ENCODE data around the gene SHD. TPM values are rescaled to one million over a fixed set of nuclear protein-coding genes. Genes with fewer than 3 reads are reported as not detected.

Gene SHD
- total and polyA plus RNA-seq, 11 donors = 0.52 TPM; not detected in 10

DNA sequence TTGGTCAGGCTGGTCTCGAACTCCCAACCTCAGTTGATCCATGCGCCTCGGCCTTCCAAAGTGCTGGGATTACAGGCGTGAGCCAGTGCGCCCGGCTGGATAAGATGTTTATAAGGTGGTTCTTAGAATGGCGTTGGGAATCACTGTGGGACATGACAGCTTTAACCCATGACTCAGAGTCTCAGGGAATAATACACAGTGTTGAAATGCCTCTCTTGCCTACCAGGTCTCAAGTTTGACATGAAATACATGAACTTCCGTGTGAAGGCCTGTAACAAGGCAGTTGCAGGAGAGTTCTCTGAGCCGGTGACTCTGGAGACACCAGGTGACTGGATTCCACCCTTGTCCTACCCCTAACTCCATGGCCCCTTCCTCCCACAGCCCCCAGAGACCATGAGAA is 37.9 kb downstream of the SHD start:
- no peak overlapping the region for H3K27ac ChIP-seq
- ATAC-seq (no peak), DNase-seq (no peak)
- H3K27me3 ChIP-seq = peaks cover 0 to 6% (median 0%) of the 10 kb centered on the region in 9 donors
- TF ChIP-seq, protein P1, sequence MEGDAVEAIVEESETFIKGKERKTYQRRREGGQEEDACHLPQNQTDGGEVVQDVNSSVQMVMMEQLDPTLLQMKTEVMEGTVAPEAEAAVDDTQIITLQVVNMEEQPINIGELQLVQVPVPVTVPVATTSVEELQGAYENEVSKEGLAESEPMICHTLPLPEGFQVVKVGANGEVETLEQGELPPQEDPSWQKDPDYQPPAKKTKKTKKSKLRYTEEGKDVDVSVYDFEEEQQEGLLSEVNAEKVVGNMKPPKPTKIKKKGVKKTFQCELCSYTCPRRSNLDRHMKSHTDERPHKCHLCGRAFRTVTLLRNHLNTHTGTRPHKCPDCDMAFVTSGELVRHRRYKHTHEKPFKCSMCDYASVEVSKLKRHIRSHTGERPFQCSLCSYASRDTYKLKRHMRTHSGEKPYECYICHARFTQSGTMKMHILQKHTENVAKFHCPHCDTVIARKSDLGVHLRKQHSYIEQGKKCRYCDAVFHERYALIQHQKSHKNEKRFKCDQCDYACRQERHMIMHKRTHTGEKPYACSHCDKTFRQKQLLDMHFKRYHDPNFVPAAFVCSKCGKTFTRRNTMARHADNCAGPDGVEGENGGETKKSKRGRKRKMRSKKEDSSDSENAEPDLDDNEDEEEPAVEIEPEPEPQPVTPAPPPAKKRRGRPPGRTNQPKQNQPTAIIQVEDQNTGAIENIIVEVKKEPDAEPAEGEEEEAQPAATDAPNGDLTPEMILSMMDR (IDR thresholded peaks at IDR 0.05) = no peak
- TF ChIP-seq POLR2A (IDR thresholded peaks at IDR 0.05) = no peak
- WGBS, 4 donors = 84 to 93% (median 88%) methylated on average over 9 of the region's 9 CpGs
- peaks cover 0 to 16% (median 0%) of the 10 kb centered on the region in 12 donors for H3K9me3 ChIP-seq
- no peaks in the 10 kb centered on the region for H3K36me3 ChIP-seq
- H3K4me3 ChIP-seq = no peak overlapping the region
- H3K4me1 ChIP-seq = peaks cover 0 to 14% (median 0%) of the 10 kb centered on the region in 12 donors
- intact Hi-C loops (cut with DNase I) = no loop called here

DNA sequence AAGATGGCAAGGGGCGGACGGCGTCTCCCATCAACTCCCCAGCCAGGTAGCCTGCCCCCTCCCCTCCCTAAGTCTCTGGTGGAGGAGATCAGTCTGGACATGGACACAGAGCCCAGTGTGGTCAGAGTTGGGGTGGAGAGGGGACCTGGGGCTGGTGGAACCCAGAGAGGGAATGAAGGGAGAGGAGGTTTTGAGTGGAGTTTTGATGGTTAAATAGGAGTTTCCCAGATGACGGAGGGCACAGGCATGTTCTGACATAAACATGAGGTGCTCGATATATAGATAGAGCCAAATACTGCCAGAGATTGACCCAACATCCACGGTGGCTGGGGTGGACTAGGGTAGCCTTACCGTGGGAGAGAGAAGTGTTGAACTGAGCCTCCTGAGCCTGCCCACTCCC is 39.4 kb downstream of the SHD start:
- no peak for TF ChIP-seq POLR2A (IDR thresholded peaks at IDR 0.05)
- TF ChIP-seq, protein P1 (IDR thresholded peaks at IDR 0.05) = no peak
- ATAC-seq (no peak), DNase-seq (no peak)
- Histone ChIP-seq H3K27ac (no peak overlapping the region), H3K36me3 (no peaks in the 10 kb centered on the region), H3K4me3 (no peak overlapping the region), H3K9me3 (peaks cover 0 to 16% (median 0%) of the 10 kb centered on the region in 12 donors), H3K4me1 (peaks cover 0 to 14% (median 0%) of the 10 kb centered on the region in 12 donors), H3K27me3 (peaks cover 0 to 6% (median 0%) of the 10 kb centered on the region in 9 donors)
- intact Hi-C loops (cut with DNase I) = no loop called here
- 94 to 96% (median 94%) methylated on average over 7 of the region's 7 CpGs for WGBS, 4 donors

DNA sequence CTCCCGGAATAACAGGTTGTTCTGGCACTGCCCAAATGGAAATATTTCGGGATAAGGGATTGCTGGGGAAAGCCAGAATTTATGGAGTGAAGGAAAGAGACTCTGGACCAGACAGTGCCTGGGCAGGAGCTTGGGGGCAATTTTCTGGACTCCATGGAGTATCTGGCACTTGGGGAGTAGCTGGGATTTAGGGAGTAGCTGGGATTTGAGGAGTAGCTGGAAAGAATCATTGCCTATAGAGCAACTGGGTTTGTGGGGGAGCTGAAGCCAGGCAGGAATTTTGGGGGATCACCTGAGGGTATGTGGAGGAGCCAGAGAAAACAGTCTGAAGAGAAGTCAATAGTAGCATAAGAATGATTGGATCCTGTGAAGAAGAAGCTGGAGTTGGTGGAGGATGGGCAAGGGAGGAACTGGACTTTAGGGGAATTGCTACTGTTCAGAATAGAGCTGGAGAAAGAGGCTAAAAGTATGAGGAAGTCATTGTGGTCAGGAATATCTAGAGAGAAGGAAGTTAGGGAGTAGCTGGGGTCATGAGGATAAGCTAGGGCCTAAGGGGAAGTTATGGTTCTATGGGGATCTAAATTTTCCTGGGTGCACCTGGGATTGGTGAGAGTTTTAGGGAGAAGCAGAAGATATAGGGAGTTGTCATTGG is 40.1 kb downstream of the SHD start:
- intact Hi-C loops (cut with DNase I) = no loop called here
- 93 to 98% (median 95%) methylated on average over 2 of the region's 2 CpGs for WGBS, 4 donors
- H3K4me3 ChIP-seq = no peak overlapping the region
- H3K4me1 ChIP-seq = peaks cover 0 to 8% (median 0%) of the 10 kb centered on the region in 12 donors
- TF ChIP-seq, protein P1 (IDR thresholded peaks at IDR 0.05) = no peak
- no peak for TF ChIP-seq POLR2A (IDR thresholded peaks at IDR 0.05)
- ATAC-seq = peak in 1 of 4 donors; percentile 32
- H3K27me3 ChIP-seq = peaks cover 0 to 6% (median 0%) of the 10 kb centered on the region in 9 donors
- no peaks in the 10 kb centered on the region for H3K36me3 ChIP-seq
- no peak for DNase-seq
- peaks cover 0 to 16% (median 0%) of the 10 kb centered on the region in 12 donors for H3K9me3 ChIP-seq
- no peak overlapping the region for H3K27ac ChIP-seq

DNA sequence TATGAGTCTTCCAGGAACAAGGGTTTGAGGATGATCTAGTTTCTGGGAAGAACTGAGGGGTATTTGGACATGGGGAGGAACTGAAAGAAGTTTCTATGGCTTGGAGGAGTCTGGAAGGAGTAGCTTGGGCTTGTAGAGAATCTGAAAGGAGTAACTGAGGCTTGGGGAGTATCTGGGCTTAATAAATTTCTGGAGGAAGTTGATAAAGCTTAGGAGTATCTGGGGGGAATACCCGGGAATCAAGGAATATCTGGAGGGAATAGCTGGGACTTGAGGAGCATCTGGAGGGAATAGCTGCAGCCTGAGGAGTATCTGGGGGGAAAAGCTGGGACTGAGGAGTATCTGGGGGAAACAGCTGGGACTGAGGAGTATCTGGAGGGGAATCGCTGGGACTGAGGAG is 41.4 kb downstream of the SHD start:
- TF ChIP-seq POLR2A (IDR thresholded peaks at IDR 0.05) = no peak
- TF ChIP-seq, protein P1 (IDR thresholded peaks at IDR 0.05) = no peak
- intact Hi-C loops (cut with DNase I) = loop anchor here in 1 of 10 donors (10.0 kb wide), 1 partner anchor 56 kb away; no protein-coding TSS in a partner anchor
- H3K4me3 ChIP-seq = no peak overlapping the region
- H3K27me3 ChIP-seq = peaks cover 0 to 6% (median 0%) of the 10 kb centered on the region in 9 donors
- no peaks in the 10 kb centered on the region for H3K4me1 ChIP-seq
- ATAC-seq = no peak
- no peak overlapping the region for H3K27ac ChIP-seq
- no peak for DNase-seq
- H3K9me3 ChIP-seq = peaks cover 0 to 16% (median 0%) of the 10 kb centered on the region in 12 donors
- no peaks in the 10 kb centered on the region for H3K36me3 ChIP-seq
- WGBS, 4 donors = 92 to 98% (median 96%) methylated on average over 2 of the region's 2 CpGs
